Neural crest cell (in vitro differentiated cells): ENCODE results near the gene SNCB. TPM values are rescaled to one million over a fixed set of nuclear protein-coding genes. Genes with fewer than 3 reads are reported as not detected.

Experiments
- DNase-seq: peaks from one replicate; pipeline ENCODE4 v3.0.0; 2021; ENCODE audit warnings: low read depth, mixed read lengths, low spot score
- H3K27ac Mint-ChIP-seq: one replicate; pipeline ENCODE4 v1.8.0; 2021; ENCODE audit warnings: mild to moderate bottlenecking, mixed read lengths; ENCODE audit not compliant: unreplicated experiment
- H3K27me3 Mint-ChIP-seq: 2 replicates; pipeline ENCODE4 v1.8.0; 2021; ENCODE audit warnings: low read depth, mild to moderate bottlenecking, mixed read lengths
- H3K36me3 Mint-ChIP-seq: 2 replicates; pipeline ENCODE4 v1.8.0; 2021; ENCODE audit warnings: low read depth, mild to moderate bottlenecking, mixed read lengths
- H3K4me1 Mint-ChIP-seq: 2 replicates; pipeline ENCODE4 v1.8.0; 2021; ENCODE audit warnings: mixed read lengths
- H3K4me3 Mint-ChIP-seq: one replicate; pipeline ENCODE4 v1.8.0; 2021; ENCODE audit warnings: mild to moderate bottlenecking, mixed read lengths
- H3K9me3 Mint-ChIP-seq: 2 replicates; pipeline ENCODE4 v1.8.0; 2021; ENCODE audit warnings: mixed read lengths
- total RNA-seq: library from RNA; stranded (reverse); gene quantifications from 2 replicates; pipeline ENCODE4 v1.2.1, GENCODE V29; 2021
- TF ChIP-seq, protein P1 (sequence below): fragments of 200-600 bp; sonication (generic); conservative IDR thresholded peaks from 2 replicates; pipeline ENCODE4 v1.5.0; 2021; ENCODE audit warnings: antibody characterized with exemption, mild to moderate bottlenecking

Gene SNCB
- total RNA-seq, 1 donor from 2014 or later = 0.40 TPM

DNA sequence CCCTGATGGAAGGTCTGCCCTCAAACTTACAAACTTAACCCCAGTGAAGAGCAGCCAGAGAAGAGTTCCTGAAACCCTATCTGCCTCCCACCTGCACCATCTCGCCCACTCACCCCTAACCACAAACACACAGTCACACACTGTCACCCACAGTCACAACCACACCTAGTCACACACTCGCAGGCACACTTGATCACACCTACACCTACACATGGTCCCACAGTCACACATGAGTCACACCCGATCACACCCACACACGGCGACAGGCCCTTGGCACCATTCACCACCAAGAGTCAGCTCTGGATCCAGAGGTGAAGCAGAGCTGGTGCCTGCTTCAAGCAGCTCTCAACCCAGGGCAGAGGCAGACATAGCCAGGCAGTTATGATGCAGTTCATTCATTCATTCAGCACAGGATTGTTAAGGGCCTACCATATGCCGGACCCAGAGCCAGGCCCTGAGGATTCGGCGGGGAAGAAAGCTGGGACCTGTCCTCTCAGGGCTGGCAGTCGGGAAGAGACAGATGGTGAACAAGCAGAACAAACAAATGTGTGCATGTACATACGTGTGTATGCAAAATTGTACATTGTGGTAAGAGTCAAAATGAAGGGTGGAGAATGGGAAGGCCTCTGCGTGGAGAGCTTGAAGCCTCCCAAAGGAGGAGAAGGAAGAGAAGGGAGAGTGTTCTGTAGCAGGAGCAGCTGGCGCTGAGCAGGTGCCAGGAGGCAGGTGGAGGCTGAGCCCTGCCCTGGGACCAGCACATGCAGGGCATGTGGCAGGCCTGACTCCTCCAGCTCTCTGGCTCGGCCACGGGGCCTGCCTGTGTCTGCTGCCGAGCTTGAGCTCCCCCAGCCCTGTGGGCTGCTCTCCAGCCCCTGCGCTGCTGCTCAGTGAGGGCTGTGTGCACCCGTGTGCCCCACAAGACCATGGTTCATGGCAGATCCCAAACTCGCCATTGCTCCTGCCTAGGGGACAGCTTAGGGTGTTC, 23.4 kb upstream of the SNCB start:
- Mint-ChIP-seq H3K4me3 (no peak overlapping the region), H3K4me1 (peaks cover 10% of the 10 kb centered on the region), H3K9me3 (no peaks in the 10 kb centered on the region), H3K36me3 (peaks cover 3% of the 10 kb centered on the region), H3K27ac (no peak overlapping the region), H3K27me3 (no peaks in the 10 kb centered on the region)
- no peak for DNase-seq
- TF ChIP-seq, protein P1, sequence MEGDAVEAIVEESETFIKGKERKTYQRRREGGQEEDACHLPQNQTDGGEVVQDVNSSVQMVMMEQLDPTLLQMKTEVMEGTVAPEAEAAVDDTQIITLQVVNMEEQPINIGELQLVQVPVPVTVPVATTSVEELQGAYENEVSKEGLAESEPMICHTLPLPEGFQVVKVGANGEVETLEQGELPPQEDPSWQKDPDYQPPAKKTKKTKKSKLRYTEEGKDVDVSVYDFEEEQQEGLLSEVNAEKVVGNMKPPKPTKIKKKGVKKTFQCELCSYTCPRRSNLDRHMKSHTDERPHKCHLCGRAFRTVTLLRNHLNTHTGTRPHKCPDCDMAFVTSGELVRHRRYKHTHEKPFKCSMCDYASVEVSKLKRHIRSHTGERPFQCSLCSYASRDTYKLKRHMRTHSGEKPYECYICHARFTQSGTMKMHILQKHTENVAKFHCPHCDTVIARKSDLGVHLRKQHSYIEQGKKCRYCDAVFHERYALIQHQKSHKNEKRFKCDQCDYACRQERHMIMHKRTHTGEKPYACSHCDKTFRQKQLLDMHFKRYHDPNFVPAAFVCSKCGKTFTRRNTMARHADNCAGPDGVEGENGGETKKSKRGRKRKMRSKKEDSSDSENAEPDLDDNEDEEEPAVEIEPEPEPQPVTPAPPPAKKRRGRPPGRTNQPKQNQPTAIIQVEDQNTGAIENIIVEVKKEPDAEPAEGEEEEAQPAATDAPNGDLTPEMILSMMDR = no peak

DNA sequence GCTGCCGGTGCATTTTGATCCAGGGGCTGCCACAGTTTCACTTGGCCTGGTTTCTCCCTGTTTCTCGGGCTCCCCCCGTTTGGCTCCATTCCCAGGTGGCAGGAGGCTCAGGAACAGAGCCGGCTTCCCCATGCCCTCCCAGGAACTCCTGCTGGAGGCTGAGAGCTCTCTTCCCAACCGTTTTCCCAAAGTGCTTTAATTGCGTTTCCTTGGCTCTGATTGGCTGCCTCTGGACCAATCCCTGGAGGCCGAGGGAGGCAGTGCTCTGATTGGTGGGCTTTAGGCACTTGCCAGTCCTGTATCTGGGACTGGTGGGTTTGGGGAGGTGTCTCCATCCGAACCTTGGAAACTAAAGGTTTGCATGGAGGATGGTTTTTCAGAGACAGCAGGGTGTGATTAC, 21.8 kb upstream of the SNCB start:
- TF ChIP-seq, protein P1 = no peak
- no peak for DNase-seq
- H3K4me3 Mint-ChIP-seq = no peak overlapping the region

DNA sequence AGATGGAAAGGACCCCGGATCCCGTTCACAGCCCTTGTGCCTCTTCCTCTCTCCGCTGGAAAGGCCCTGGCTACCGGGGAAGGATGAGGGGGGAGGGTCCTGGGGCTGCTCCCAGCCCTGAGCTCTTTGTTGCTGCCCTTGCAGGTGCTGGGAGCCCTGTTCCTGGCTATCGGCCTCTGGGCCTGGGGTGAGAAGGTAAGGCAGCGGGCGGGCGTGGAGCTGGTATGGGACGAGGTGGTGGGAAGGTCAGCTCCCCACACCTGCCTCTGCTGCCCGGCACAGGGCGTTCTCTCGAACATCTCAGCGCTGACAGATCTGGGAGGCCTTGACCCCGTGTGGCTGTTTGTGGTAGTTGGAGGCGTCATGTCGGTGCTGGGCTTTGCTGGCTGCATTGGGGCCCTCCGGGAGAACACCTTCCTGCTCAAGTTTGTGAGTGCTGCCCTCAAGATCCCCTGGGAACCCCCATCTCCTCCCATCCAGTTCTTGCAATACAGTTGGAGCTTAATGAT, 21.2 kb upstream of the SNCB start:
- no peak overlapping the region for H3K4me3 Mint-ChIP-seq
- TF ChIP-seq, protein P1 = no peak
- peaks cover 17% of the 10 kb centered on the region for H3K4me1 Mint-ChIP-seq
- no peaks in the 10 kb centered on the region for H3K27me3 Mint-ChIP-seq
- peaks cover 3% of the 10 kb centered on the region for H3K36me3 Mint-ChIP-seq
- DNase-seq = no peak
- no peaks in the 10 kb centered on the region for H3K9me3 Mint-ChIP-seq
- H3K27ac Mint-ChIP-seq = no peak overlapping the region

More for the DNA sequence above, 21.8 kb upstream of the SNCB start:
- H3K36me3 Mint-ChIP-seq = peaks cover 3% of the 10 kb centered on the region
- no peaks in the 10 kb centered on the region for H3K9me3 Mint-ChIP-seq
- H3K27ac Mint-ChIP-seq = no peak overlapping the region
- peaks cover 11% of the 10 kb centered on the region for H3K4me1 Mint-ChIP-seq
- no peaks in the 10 kb centered on the region for H3K27me3 Mint-ChIP-seq

DNA sequence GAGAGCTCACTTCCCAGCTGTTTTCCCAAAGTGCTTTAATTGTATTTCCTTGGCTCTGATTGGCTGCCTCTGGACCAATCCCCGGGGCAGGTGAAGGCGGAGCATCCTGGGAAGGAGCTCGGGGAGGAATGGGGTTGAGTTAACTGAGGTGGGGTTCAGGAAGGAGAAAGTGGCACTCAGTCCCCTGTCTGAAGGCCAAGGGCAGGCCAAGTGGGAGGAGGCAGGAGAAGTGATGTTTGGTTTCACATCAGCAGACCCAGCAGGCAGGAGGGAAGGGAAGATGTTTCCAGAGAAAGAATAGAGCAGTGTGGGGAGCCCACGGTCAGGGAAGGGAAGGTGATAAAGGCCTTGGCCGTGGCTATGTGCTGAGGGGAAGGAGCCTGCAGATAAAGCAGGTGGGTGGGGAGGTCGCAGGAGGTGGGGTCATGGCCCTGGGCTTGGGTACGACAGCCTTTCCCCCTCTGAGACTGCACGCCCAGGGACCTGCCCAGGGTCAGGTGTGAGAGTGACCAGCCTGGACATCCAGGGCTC, 20.1 kb upstream of the SNCB start:
- Mint-ChIP-seq H3K4me1 (peaks cover 17% of the 10 kb centered on the region), H3K36me3 (peaks cover 3% of the 10 kb centered on the region), H3K4me3 (peak overlapping the region; percentile 41), H3K27ac (peak overlapping the region; percentile 31), H3K27me3 (no peaks in the 10 kb centered on the region), H3K9me3 (no peaks in the 10 kb centered on the region)
- no peak for DNase-seq
- TF ChIP-seq, protein P1 = no peak

DNA sequence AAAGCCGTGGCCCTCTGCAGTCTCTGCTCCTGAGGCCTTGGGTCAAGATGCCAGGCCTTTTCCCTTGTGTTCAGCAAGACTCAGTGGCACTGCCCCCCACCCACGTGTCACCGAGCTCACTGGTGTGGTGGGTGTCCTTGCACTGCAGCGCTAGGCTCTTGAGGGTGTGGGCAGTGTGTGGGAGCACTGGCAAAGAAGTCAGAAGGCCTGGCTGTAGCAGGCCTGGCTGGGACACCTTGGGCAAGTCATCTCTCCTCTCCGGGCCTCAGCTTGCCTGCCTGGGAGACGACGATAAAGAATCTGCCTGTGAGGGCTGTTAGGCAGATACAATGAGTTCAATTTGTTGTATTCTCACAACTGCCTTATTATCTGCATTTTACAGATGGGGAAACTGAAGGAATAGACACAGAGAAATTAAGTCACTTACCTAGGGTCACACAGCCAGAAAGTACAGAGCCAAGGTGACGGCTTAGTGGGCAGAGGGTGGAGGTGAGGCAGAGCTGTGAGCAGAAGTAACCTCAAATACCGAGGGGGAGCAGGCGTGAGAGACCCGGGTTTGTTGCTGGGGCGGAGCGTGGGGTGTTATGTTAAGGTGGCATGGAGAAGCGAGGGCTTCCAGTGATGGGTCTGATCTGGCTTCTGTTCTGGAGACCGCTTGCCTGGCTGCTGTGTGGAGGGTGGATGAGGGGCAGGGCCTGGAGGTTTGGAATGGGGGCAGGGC, 18.3 kb upstream of the SNCB start:
- Mint-ChIP-seq H3K9me3 (no peaks in the 10 kb centered on the region), H3K27ac (no peak overlapping the region), H3K4me1 (peaks cover 17% of the 10 kb centered on the region), H3K27me3 (no peaks in the 10 kb centered on the region), H3K36me3 (peaks cover 3% of the 10 kb centered on the region), H3K4me3 (peak overlapping the region; percentile 67)
- no peak for DNase-seq
- TF ChIP-seq, protein P1 = no peak
